HG03097 (cell line): Measurements from ENCODE around the gene ZNF41.
"Not testable (repeated sequence)": the region's sequence is repeated elsewhere in the genome, so short reads cannot be mapped to it uniquely, and the experiment has no call there.

Experiments used
- ATAC-seq: cut with Tn5 transposase; IDR thresholded peaks from one replicate; pipeline ENCODE4 v1.9.1; 2021; ENCODE audit not compliant: unreplicated experiment, low FRiP score

The ZNF41 gene

GRCh38 chrX:47482512-47483305, at the start of gene ZNF41:
TSS of gene ZNF41 (minus strand) at chrX:47483222. CDS start at chrX:47467481, 15,741 bp downstream.
- peak; percentile 71 for ATAC-seq

DNA sequence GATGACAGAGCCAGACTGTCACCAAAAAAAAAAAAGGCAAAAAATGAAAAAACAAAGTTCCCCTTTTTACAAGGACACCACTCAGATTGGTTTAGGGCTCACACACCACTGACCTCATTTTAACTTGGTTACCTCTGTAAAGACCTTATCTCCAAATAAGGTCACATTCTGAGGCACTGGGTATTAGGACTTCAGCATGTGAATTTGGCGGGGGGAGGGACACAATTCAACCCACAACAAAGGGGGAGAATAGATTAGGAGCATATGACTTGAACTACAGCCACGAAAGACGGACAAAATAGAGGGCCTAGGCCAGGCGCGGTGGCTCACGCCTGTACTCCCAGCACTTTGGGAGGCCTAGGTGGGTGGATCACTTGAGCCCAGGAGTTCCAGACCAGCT, 47.0 kb upstream of the ZNF41 start:
- ATAC-seq, result no peak

DNA sequence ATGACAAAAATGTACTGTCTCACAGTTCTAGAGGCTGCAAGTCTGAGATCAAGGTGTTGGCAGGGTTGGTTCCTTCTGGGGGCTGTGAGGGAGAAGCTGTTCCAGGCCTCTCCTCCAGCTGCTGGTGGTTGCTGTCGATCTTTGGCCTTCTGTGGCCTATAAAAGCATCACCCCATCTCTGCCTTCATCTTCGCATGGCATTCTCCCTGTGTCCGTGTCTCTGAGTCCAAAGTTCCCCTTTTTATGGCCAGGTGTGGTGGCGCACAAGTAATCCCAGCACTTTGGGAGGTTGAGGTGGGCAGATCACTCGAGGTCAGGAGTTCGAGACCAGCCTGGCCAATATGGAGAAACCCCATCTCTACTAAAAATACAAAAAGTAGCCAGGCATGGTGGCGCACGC, 46.5 kb upstream of the ZNF41 start:
- no peak for ATAC-seq

GRCh38 chrX:47523713-47524166, 40.7 kb upstream of the ZNF41 start:
- ATAC-seq, result no peak

DNA sequence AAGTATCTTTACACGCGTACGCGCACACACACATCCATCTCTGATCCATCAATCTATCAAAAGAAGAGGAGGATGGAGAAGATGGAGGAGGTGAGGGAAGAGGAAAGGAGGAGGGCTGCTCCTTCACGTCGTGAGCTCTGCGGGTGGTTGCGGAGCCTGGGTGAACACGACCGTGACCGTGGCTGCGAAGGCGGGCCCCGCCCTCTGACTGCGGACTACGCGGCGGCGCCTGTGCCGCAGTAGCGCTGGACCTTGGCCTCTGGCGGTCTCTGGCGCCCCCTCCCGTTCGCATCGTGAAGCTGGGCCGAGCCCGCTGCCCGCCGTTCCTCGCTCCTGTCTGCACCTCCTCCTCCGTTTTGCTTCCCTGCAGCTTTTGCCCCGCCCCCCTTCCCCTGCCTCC, 40.3 kb upstream of the ZNF41 start:
- ATAC-seq, result peak; percentile 87

DNA sequence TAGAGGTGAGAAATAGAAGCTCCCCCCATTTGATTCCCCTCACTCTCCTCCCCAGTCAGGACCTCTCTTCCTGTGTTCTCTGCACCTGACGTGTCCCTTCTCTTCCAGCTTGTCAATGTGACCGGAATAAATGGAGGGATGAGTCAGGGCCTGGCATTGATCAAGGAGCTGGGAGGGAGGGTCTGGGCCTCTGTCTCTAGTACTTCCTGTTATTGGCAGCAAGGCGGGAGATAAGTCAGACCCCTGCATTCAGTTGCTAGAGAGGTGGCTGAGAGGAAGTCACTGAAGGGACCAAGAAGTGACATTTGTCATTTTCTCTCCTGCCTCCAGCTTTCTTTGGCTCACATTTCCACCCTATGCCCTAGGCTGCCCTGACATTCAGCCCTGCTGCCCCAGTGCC, 35.1 kb upstream of the ZNF41 start:
- ATAC-seq, result no peak

DNA sequence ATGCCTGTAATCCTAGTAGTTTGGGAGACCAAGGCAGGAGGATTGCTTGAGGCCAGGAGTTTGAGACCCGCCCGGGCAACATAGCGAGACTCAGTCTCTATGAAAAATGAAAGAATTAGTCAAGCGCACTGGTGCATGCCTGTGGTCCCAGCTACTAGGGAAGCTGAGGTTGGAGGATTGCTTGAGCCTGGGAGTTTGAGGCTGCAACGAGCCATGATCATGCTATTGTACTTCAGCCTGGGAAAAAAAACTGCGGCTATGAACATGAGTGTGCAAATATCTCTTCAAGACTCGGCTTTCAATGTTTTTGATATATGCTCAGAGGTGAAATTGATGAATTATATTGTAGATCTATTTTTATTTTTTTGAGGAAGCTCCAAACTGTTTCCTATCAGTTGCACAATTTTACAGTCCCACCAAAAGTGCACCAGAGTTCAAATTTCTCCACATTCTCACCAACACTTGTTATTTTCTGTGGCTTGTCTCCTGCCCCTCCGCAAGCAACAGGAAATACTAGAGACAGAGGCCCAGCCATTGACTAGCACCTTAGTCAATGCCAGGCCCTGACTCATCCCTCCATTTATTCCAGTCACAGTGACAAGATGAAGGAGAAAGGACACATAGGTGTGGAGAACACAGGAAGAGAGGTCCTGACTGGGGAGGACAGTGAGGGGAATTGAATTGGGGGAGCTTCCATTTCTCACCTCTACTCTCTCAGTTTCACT, 33.1 kb upstream of the ZNF41 start:
- no peak for ATAC-seq

DNA sequence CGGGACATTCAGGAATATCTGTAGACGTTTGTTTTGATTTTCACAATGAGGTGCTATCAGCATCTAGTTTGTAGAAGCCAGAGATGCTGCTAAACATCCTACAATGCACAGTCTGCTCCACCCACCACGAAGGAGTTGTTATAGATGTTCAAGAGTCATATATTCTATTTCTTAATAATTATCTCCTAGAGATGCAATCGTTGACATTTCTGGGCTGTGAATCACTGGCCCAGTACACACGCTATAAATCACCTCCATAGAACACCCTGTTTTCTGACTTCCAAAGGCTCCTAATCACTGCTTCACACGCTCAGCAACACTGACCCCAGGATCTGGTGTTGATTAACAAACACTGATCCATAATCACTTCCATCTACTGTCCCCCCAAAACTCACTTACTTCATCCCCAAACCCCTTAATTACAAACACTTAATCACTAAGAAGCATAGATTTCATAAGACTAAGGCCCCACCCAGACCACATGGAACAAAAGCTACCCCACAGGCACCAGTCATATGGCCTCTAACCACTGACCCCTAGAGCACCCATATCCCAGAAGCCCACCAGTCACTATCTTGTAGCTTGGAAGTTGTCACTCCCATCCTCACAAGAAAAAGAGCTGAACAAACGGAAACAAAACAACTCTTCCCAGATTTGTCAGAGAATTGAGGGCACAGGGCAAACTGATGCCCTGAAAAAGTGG, 31.7 kb upstream of the ZNF41 start:
- ATAC-seq, result no peak

GRCh38 chrX:47513034-47513965, 30.3 kb upstream of the ZNF41 start:
- not testable (repeated sequence) for ATAC-seq

- not testable (repeated sequence) for ATAC-seq
Observed at GRCh38 chrX:47512383-47512782, 29.4 kb upstream of the ZNF41 start.

GRCh38 chrX:47507153-47507867, 24.3 kb upstream of the ZNF41 start:
- no peak for ATAC-seq

- ATAC-seq, result no peak
Observed at GRCh38 chrX:47503151-47503550, 20.1 kb upstream of the ZNF41 start.

GRCh38 chrX:47502316-47503125, 19.5 kb upstream of the ZNF41 start:
- ATAC-seq, result no peak

GRCh38 chrX:47501226-47502074, 18.4 kb upstream of the ZNF41 start:
- ATAC-seq, result no peak

GRCh38 chrX:47500554-47500953, 17.5 kb upstream of the ZNF41 start:
- no peak for ATAC-seq

- no peak for ATAC-seq
Observed at GRCh38 chrX:47499293-47499692, 16.3 kb upstream of the ZNF41 start.

- ATAC-seq, result no peak
Observed at GRCh38 chrX:47498411-47498810, 15.4 kb upstream of the ZNF41 start.
